ENCODE data around the gene LETM1.

Gene LETM1

DNA sequence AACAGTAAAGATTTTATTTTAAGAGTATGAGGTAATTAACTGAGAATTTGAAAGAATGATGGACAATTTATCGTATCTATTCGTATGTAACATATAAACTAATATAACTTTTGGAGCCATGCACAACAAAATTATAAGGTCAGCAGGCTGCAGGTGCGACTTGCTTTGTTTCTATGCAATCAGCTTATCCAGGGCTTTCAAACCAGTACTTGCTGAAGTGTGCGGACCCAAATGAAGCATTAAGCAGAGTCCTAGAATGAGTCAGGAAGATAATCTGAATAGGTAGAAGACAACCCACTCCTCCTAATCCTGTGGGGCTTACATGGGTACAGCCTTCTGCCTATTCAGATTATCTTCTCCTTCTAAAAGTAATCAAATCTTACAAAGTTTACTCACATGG lies 17.3 kb upstream of the LETM1 start:
- peaks cover 16% of the 10 kb centered on the region for H3K4me1 ChIP-seq (ENCODE audit: control insufficient read depth, insufficient read depth, low read length, poor library complexity, severe bottlenecking)
- 95% methylated on average over 4 of the region's 4 CpGs; no CpG with 5 or more reads in 1 of the 2 experiments for WGBS, 2 experiments (ENCODE audit: insufficient coverage in 2 of 2)
- no peak overlapping the region for H3K27ac ChIP-seq (ENCODE audit: low read depth, low read length, severe bottlenecking)
- peaks cover 13% of the 10 kb centered on the region for H3K36me3 ChIP-seq (ENCODE audit: control insufficient read depth, insufficient read depth, low read length)
- H3K9me3 ChIP-seq (ENCODE audit: control insufficient read depth, low read length): no peaks in the 10 kb centered on the region
- peak overlapping the region; percentile 82 for H3K4me3 ChIP-seq (ENCODE audit: extremely low read depth, insufficient read depth, low read length, poor library complexity, severe bottlenecking)

DNA sequence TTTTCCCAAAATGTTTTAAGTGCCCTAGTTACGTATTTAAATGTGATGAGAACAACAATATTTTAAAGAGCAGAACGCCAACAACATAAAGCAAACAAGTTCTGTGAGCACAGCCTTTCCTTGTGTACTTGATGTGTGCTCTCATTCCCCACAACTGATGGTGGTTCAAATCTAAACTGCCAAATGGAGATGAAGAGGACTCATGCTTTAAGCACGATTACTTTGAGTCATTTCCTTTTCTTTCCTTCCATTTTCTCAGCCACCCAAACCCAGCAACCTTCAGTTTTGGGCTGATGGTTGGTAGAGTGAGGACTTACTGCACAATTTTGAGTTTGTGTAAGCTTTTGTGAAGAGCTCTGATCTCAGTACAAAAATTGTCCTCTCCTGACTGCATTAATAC lies 16.9 kb upstream of the LETM1 start:
- peak overlapping the region; percentile 82 for H3K4me3 ChIP-seq (ENCODE audit: extremely low read depth, insufficient read depth, low read length, poor library complexity, severe bottlenecking)
- no peak overlapping the region for H3K27ac ChIP-seq (ENCODE audit: low read depth, low read length, severe bottlenecking)
- 50 to 70% methylated on average over 1 to 2 of the region's 3 CpGs for WGBS, 2 experiments (ENCODE audit: insufficient coverage in 2 of 2)

DNA sequence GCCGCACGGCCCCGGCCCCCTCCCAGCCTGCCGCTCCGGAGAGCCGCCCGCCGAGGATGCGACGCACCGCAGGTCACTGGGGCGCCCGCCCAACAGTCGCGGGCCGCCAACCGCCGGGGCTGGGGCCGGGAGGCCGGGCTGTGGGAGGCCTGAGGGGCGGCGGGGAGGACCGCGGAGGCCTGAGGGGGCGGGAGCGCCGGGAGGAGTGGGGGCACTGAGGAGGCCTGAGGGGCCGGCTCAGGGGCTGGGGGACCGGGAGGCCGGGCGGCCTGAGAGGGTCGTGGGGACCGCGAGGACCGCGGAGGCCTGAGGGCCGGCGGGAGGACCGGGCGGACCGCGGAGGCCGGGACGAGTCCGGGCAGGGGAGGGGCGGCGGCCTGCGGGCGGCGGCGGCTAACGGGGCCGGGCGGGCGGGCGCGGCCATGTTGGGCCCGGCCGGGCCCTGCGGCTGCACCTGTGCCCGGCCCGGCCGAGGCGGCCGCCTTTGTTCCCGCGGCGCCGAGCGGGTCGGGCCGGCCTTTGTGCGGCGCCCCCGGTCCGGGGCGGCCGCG lies 15.6 kb upstream of the LETM1 start:
- H3K4me1 ChIP-seq (ENCODE audit: control insufficient read depth, insufficient read depth, low read length, poor library complexity, severe bottlenecking): peaks cover 12% of the 10 kb centered on the region
- peak overlapping the region; percentile 82 for H3K4me3 ChIP-seq (ENCODE audit: extremely low read depth, insufficient read depth, low read length, poor library complexity, severe bottlenecking)
- no peaks in the 10 kb centered on the region for H3K9me3 ChIP-seq (ENCODE audit: control insufficient read depth, low read length)
- H3K27ac ChIP-seq (ENCODE audit: low read depth, low read length, severe bottlenecking): peak overlapping the region; percentile 88
- peaks cover 9% of the 10 kb centered on the region for H3K36me3 ChIP-seq (ENCODE audit: control insufficient read depth, insufficient read depth, low read length)
- WGBS, 2 experiments (ENCODE audit: insufficient coverage in 2 of 2): 0% methylated on average over 45 to 57 of the region's 79 CpGs

More for the DNA sequence above, 16.9 kb upstream of the LETM1 start:
- Histone ChIP-seq H3K4me1 (ENCODE audit: control insufficient read depth, insufficient read depth, low read length, poor library complexity, severe bottlenecking) (peaks cover 14% of the 10 kb centered on the region), H3K9me3 (ENCODE audit: control insufficient read depth, low read length) (no peaks in the 10 kb centered on the region), H3K36me3 (ENCODE audit: control insufficient read depth, insufficient read depth, low read length) (peaks cover 13% of the 10 kb centered on the region)

DNA sequence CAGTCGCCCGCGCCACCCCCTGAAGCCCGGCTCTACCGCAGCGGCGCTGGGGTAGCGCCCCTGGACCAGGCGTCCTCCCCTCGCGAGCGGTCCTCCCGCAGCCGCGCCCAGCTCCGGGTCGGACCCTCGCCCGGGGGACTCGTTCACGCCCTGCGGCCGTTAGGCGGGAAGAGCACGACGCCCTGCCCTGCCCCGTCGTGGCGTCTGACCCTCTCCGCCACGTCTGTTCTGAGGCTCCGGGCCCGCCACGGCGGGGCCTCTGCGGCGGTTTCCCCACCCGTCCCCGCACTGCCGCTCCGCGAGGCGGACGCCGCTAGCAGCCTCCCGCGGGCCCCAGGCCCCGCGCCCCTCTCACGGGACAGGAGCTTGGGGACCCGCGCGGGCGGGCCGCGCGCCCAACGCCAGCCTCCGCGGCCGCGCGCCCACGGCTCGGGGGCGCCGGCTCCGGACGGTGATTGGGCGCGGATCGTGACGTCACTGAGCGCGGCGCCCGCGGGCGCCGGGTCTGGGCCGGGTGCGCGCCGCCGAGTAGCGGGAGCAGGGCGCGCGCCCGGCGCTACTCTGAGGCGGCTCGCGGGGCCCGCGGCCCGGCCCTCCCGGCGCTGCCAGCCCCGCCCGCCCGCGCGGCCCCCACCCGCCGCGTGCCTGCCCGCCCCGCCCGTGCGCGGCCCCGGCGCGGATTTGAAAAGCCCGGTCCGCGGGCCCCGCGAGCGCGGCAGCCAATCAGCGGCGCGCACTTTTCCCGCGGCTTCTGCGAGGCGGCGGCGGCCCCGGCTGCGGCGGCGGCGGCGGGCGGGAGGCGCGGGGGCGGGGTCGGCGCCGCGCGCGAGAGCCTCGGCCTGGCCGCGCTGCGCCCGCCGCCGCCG lies 14.9 kb upstream of the LETM1 start, which contains the start of gene NSD2:
Gene NSD2, plus strand, starts transcription at position 816 of the 866 bp plus-strand sequence. CDS start 29,262 bp downstream, outside the sequence.
- WGBS, 2 experiments (ENCODE audit: insufficient coverage in 2 of 2): 0 to 1% methylated on average over 57 to 102 of the region's 155 CpGs
- Histone ChIP-seq H3K4me1 (ENCODE audit: control insufficient read depth, insufficient read depth, low read length, poor library complexity, severe bottlenecking) (peaks cover 12% of the 10 kb centered on the region), H3K36me3 (ENCODE audit: control insufficient read depth, insufficient read depth, low read length) (peaks cover 9% of the 10 kb centered on the region), H3K9me3 (ENCODE audit: control insufficient read depth, low read length) (no peaks in the 10 kb centered on the region), H3K4me3 (ENCODE audit: extremely low read depth, insufficient read depth, low read length, poor library complexity, severe bottlenecking) (peak within 1 kb of the TSS; percentile 82), H3K27ac (ENCODE audit: low read depth, low read length, severe bottlenecking) (peak within 1 kb of the TSS; percentile 94)

DNA sequence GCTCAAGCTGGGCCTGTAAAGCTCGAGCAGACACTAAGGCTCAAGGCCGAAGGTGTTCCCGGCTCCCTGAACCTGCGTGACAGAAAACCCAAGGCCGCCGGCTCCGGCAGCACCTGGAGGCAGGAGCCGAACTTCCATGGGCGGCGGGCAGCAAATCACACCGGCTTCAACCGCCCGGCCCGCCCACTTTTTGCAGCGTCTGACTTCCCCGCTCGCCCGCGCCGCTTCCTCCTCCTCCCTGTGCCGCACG lies 14.3 kb upstream of the LETM1 start:
- WGBS, 2 experiments (ENCODE audit: insufficient coverage in 2 of 2): 0% methylated on average over 20 to 21 of the region's 22 CpGs
- Histone ChIP-seq H3K9me3 (ENCODE audit: control insufficient read depth, low read length) (no peaks in the 10 kb centered on the region), H3K4me1 (ENCODE audit: control insufficient read depth, insufficient read depth, low read length, poor library complexity, severe bottlenecking) (peaks cover 12% of the 10 kb centered on the region), H3K27ac (ENCODE audit: low read depth, low read length, severe bottlenecking) (peak overlapping the region; percentile 94), H3K36me3 (ENCODE audit: control insufficient read depth, insufficient read depth, low read length) (peaks cover 9% of the 10 kb centered on the region), H3K4me3 (ENCODE audit: extremely low read depth, insufficient read depth, low read length, poor library complexity, severe bottlenecking) (peak overlapping the region; percentile 62)

DNA sequence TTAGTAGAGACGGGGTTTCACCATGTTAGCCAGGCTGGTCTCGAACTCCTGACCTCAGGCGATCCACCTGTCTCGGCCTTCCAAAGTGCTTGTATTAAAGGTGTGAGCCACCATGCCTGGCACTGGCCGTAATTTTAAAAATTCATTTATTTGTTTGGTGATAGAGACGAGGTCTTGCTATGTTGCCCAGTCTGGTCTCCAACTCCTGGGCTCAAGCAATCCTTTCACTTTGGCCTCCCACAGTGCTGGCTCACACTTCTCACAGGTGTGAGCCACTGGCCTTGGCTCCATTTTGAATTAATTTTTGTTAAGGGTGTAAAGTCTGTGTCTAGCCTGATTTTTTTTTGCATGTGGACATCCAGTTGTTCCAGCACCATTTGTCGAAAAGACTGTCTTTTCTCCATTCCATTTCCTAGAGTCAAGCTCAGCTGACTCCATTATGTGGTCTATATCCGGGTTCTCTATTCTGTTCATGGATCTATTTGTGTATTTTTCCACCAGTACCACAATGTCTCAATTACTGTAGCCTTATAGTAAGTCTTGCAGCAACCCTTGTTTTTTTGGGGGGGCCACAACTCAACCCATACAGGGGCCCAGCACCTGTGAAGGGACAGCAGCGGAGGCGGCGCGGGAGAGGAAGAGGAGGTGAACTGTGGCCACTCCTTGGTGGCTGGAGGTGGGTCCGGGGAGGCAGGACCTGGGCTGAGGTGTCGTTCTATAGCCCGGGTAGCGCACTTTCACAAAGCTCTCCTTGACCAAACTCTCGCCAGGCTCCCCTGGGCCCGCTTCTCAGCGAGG lies 13.8 kb upstream of the LETM1 start:
- 42 to 51% methylated on average over 12 to 16 of the region's 19 CpGs for WGBS, 2 experiments (ENCODE audit: insufficient coverage in 2 of 2)
- no peaks in the 10 kb centered on the region for H3K9me3 ChIP-seq (ENCODE audit: control insufficient read depth, low read length)
- H3K4me3 ChIP-seq (ENCODE audit: extremely low read depth, insufficient read depth, low read length, poor library complexity, severe bottlenecking): peak overlapping the region; percentile 62
- peaks cover 12% of the 10 kb centered on the region for H3K4me1 ChIP-seq (ENCODE audit: control insufficient read depth, insufficient read depth, low read length, poor library complexity, severe bottlenecking)
- peaks cover 6% of the 10 kb centered on the region for H3K36me3 ChIP-seq (ENCODE audit: control insufficient read depth, insufficient read depth, low read length)
- peak overlapping the region; percentile 94 for H3K27ac ChIP-seq (ENCODE audit: low read depth, low read length, severe bottlenecking)

DNA sequence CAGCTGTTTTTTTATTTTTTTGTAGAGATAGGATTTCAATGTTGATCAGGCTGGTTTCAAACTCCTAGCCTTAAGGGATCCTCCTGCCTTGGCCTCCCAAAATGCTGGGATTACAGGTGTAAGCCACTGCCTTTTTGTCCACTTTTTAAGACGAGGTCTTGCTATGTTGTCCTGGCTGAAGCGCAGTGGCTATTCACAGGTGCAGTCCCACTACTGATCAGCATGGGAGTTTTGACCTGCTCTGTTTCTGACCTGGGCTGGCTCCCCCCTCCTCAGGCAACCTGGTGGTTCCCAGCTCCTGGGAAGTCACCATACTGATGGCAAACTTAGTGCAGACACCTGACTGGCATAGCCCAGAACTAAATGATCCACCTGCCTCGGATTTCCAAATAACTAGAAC lies 13.0 kb upstream of the LETM1 start:
- WGBS, 2 experiments (ENCODE audit: insufficient coverage in 2 of 2): 96 to 98% methylated on average over 3 of the region's 3 CpGs
- Histone ChIP-seq H3K27ac (ENCODE audit: low read depth, low read length, severe bottlenecking) (no peak overlapping the region), H3K4me3 (ENCODE audit: extremely low read depth, insufficient read depth, low read length, poor library complexity, severe bottlenecking) (no peak overlapping the region), H3K4me1 (ENCODE audit: control insufficient read depth, insufficient read depth, low read length, poor library complexity, severe bottlenecking) (peaks cover 12% of the 10 kb centered on the region), H3K36me3 (ENCODE audit: control insufficient read depth, insufficient read depth, low read length) (no peaks in the 10 kb centered on the region), H3K9me3 (ENCODE audit: control insufficient read depth, low read length) (no peaks in the 10 kb centered on the region)

DNA sequence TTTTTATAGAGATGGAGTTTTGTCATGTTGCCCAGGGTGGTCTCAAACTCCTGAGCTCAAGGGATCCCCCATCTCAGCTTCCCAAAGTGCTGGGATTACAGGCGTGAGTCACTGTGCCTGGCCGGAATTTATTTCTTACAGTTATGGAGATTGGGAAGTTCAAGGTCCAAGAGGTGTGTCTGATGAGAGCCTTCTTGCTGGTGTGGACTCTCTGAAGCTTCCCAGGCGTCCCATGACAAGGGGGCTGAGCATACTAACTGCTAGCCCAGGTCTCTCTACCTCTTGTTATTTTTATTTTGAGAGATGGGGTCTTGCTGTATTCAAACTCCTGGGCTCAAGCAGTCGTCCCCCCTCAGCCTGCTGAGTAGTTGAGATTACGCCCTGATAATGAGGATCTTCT lies 12.3 kb upstream of the LETM1 start:
- Histone ChIP-seq H3K4me1 (ENCODE audit: control insufficient read depth, insufficient read depth, low read length, poor library complexity, severe bottlenecking) (peaks cover 7% of the 10 kb centered on the region), H3K9me3 (ENCODE audit: control insufficient read depth, low read length) (no peaks in the 10 kb centered on the region), H3K36me3 (ENCODE audit: control insufficient read depth, insufficient read depth, low read length) (no peaks in the 10 kb centered on the region), H3K27ac (ENCODE audit: low read depth, low read length, severe bottlenecking) (no peak overlapping the region), H3K4me3 (ENCODE audit: extremely low read depth, insufficient read depth, low read length, poor library complexity, severe bottlenecking) (no peak overlapping the region)
- WGBS, 2 experiments (ENCODE audit: insufficient coverage in 2 of 2): 77 to 78% methylated on average over 4 to 5 of the region's 5 CpGs

DNA sequence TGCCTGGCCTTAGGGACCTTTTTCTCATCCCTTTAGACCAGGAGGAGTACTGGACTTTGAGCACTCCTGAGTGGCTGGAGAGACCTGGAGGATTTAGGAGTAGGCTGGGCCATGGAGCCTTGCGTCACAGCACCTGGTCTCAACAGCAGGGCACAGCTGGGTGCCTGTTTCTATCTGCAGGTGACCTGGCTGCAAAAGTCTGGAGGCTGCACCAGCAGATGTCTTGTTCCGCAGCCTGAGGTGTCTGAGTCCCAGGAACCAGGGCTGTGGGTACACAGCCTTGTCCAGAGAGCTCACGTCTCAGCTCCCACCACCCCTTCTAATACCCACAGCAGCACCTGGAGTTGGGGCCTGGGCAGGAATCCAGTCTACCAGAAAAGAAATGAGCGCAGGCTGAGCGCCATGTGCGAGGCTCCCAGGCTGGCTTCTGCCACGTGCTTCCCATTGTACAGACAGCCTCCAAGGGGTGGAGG lies 10.3 kb upstream of the LETM1 start:
- Histone ChIP-seq H3K27ac (ENCODE audit: low read depth, low read length, severe bottlenecking) (no peak overlapping the region), H3K4me1 (ENCODE audit: control insufficient read depth, insufficient read depth, low read length, poor library complexity, severe bottlenecking) (peaks cover 4% of the 10 kb centered on the region)
- 91 to 100% methylated on average over 5 to 7 of the region's 7 CpGs for WGBS, 2 experiments (ENCODE audit: insufficient coverage in 2 of 2)

DNA sequence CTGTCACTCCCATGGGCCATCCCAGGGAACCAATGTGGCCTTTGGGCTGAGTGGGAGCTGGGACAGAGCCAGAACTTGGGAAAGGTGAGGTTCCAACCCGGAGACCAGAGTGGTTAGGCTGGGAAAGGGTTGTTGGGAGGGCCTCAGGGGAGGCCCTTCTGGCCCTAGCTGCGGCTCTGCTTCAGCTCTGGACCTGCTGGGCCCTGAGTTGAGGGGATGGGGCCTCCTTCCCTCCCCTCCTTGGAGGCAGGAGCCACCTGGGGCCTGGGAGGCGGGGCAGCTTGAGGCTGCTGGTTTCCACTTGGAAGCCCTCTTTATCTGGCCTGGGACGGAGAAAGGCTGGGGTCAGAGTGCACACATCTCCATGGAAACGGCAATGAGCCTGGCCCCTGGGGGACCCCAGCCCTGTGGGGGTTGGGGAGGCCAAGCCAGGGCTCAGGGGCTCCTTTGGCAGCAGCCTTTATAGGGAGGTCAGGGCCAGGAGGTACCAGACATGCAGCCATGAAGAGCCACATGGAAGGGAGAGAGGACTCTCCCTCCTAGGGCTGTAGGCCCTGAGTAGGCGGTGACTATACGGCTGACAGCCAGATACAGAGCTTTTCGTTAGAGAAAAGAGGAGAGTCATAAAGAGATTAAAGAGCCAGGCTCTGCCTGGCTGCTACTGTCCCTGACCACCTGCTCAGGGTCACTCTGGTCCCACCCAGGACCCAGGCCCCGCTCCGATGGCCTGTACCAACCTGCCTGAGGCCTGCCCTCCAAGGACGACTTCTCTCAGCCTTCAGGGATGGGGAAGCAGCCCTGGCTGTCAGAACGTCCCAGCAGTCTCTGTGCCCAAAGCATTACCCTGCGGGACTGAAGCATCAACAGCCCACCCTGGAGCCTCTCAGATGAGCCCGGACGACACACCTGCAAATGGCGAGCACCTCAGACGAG lies 8.4 kb upstream of the LETM1 start:
- H3K27ac ChIP-seq (ENCODE audit: low read depth, low read length, severe bottlenecking): no peak overlapping the region
- H3K4me1 ChIP-seq (ENCODE audit: control insufficient read depth, insufficient read depth, low read length, poor library complexity, severe bottlenecking): no peaks in the 10 kb centered on the region
- H3K9me3 ChIP-seq (ENCODE audit: control insufficient read depth, low read length): no peaks in the 10 kb centered on the region
- no peak overlapping the region for H3K4me3 ChIP-seq (ENCODE audit: extremely low read depth, insufficient read depth, low read length, poor library complexity, severe bottlenecking)
- WGBS, 2 experiments (ENCODE audit: insufficient coverage in 2 of 2): 84 to 86% methylated on average over 14 to 17 of the region's 17 CpGs
- no peaks in the 10 kb centered on the region for H3K36me3 ChIP-seq (ENCODE audit: control insufficient read depth, insufficient read depth, low read length)

More for the DNA sequence above, 10.3 kb upstream of the LETM1 start:
- H3K4me3 ChIP-seq (ENCODE audit: extremely low read depth, insufficient read depth, low read length, poor library complexity, severe bottlenecking): no peak overlapping the region
- no peaks in the 10 kb centered on the region for H3K36me3 ChIP-seq (ENCODE audit: control insufficient read depth, insufficient read depth, low read length)
- no peaks in the 10 kb centered on the region for H3K9me3 ChIP-seq (ENCODE audit: control insufficient read depth, low read length)

All from mesodermal cell (in vitro differentiated cells).